IMR-90 (cell line): Measurements from ENCODE around the gene EPN3. TPM values are rescaled to one million over a fixed set of nuclear protein-coding genes. Genes with fewer than 3 reads are reported as not detected.

Source experiments
- ATAC-seq: fragments of 200-7000 bp; cut with Tn5 transposase; 2 replicates; pipeline ENCODE4 v1.9.1; 2020; ENCODE audit warnings: low read depth, mild to moderate bottlenecking, moderate library complexity
- BruUV-seq: library from RNA; stranded (reverse); fragments of 400-500 nt; replicated peaks from 2 replicates; lab custom pipeline; 2021; lab: Mats Ljungman, UMichigan
- CTCF ChIA-PET: fragments of 300-600 bp; formaldehyde crosslinking; extraction: SDS; loops from one replicate; lab custom pipeline; 2021; ENCODE audit warnings: antibody characterized with exemption; lab: Yijun Ruan, JAX
- POLR2A ChIA-PET: fragments of 300-600 bp; sonication (Branson Sonifier 250); formaldehyde crosslinking; loops from one replicate; lab custom pipeline; 2022; ENCODE audit warnings: antibody characterized with exemption; ENCODE audit not compliant: unreplicated experiment; lab: Charles Lee
- DNase-seq: peaks from one replicate; pipeline ENCODE4 v3.0.0; 2013
- H2AFZ ChIP-seq: replicated peaks from 2 replicates; pipeline ENCODE3; 2013; ENCODE audit warnings: low read length, mild to moderate bottlenecking; ENCODE audit not compliant: poor library complexity
- H2AK5ac ChIP-seq: 2 replicates; pipeline ENCODE4 v1.6.1; 2013; ENCODE audit warnings: low read depth, low read length, inconsistent platforms
- H2AK9ac ChIP-seq: replicated peaks from 2 replicates; pipeline ENCODE3; 2013; ENCODE audit warnings: mild to moderate bottlenecking, low read depth, low read length, moderate library complexity; ENCODE audit not compliant: poor library complexity
- H2BK120ac ChIP-seq: 2 replicates; pipeline ENCODE4 v1.6.1; 2013; ENCODE audit warnings: low read depth, low read length, inconsistent platforms
- H2BK15ac ChIP-seq: 3 replicates; pipeline ENCODE4 v1.6.1; 2013; ENCODE audit warnings: low read depth, low read length, inconsistent platforms
- H2BK20ac ChIP-seq: 2 replicates; pipeline ENCODE4 v1.6.1; 2013; ENCODE audit warnings: low read depth, mild to moderate bottlenecking, inconsistent platforms, low read length, moderate library complexity
- H2BK5ac ChIP-seq: 2 replicates; pipeline ENCODE4 v1.6.1; 2013; ENCODE audit warnings: mild to moderate bottlenecking, low read depth, low read length, inconsistent platforms; ENCODE audit not compliant: poor library complexity, severe bottlenecking
- H3K14ac ChIP-seq: replicated peaks from 2 replicates; pipeline ENCODE4 v1.6.1; 2013; ENCODE audit warnings: low read depth, low read length, inconsistent platforms
- H3K18ac ChIP-seq: 2 replicates; pipeline ENCODE4 v1.6.1; 2013; ENCODE audit warnings: low read depth, low read length, control low read depth
- H3K23ac ChIP-seq: 2 replicates; pipeline ENCODE4 v1.6.1; 2013; ENCODE audit warnings: low read depth, low read length, inconsistent platforms
- H3K27ac ChIP-seq: 2 replicates; pipeline ENCODE4 v1.5.1; 2013; ENCODE audit warnings: mild to moderate bottlenecking, control low read depth, low read length; ENCODE audit not compliant: insufficient read depth
- H3K27me3 ChIP-seq: 2 replicates; pipeline ENCODE4 v1.6.1; 2013; ENCODE audit warnings: low read length; ENCODE audit not compliant: control insufficient read depth, insufficient read depth
- H3K36me3 ChIP-seq: 2 replicates; pipeline ENCODE4 v1.6.1; 2013; ENCODE audit warnings: low read length, mixed read lengths; ENCODE audit not compliant: control insufficient read depth, insufficient read depth
- H3K4ac ChIP-seq: 2 replicates; pipeline ENCODE4 v1.6.1; 2013; ENCODE audit warnings: low read depth, low read length, inconsistent platforms
- H3K4me1 ChIP-seq: 2 replicates; pipeline ENCODE4 v1.6.1; 2013; ENCODE audit warnings: low read length, mixed read lengths; ENCODE audit not compliant: control insufficient read depth, insufficient read depth
- H3K4me2 ChIP-seq: 2 replicates; pipeline ENCODE4 v1.6.1; 2013; ENCODE audit warnings: low read depth, mild to moderate bottlenecking, control low read depth, low read length, moderate library complexity
- H3K4me3 ChIP-seq: 2 replicates; pipeline ENCODE4 v1.5.1; 2013; ENCODE audit warnings: low read depth, mild to moderate bottlenecking, control low read depth, low read length, moderate library complexity; ENCODE audit not compliant: insufficient read depth
- H3K56ac ChIP-seq: 2 replicates; pipeline ENCODE4 v1.6.1; 2013; ENCODE audit warnings: low read length, inconsistent platforms; ENCODE audit not compliant: insufficient read depth; ENCODE audit errors: extremely low read depth
- H3K79me1 ChIP-seq, 2 experiments: 2 replicates each; pipeline ENCODE4 v1.6.1; 2013; ENCODE audit warnings: low read length in 2 of 2, inconsistent platforms in 1 of 2, low read depth in 1 of 2
- H3K9ac ChIP-seq: 2 replicates; pipeline ENCODE4 v1.6.1; 2013; ENCODE audit warnings: low read depth, low read length, control low read depth
- H3K9me1 ChIP-seq: 2 replicates; pipeline ENCODE4 v1.6.1; 2013; ENCODE audit warnings: low read length, inconsistent platforms; ENCODE audit not compliant: insufficient read depth
- H3K9me3 ChIP-seq: 2 replicates; pipeline ENCODE4 v1.6.1; 2013; ENCODE audit warnings: low read length; ENCODE audit not compliant: control insufficient read depth, insufficient read depth
- H4K20me1 ChIP-seq: 2 replicates; pipeline ENCODE4 v1.6.1; 2013; ENCODE audit warnings: low read length, inconsistent platforms; ENCODE audit not compliant: insufficient read depth
- H4K5ac ChIP-seq: 2 replicates; pipeline ENCODE4 v1.6.1; 2013; ENCODE audit warnings: mild to moderate bottlenecking, low read depth, low read length, control low read depth
- H4K8ac ChIP-seq, 2 experiments: 2 replicates each; pipeline ENCODE4 v1.6.1; 2013; ENCODE audit warnings: low read depth in 2 of 2, low read length in 2 of 2, control low read depth in 1 of 2, inconsistent platforms in 1 of 2
- H4K91ac ChIP-seq: 2 replicates; pipeline ENCODE4 v1.6.1; 2013; ENCODE audit warnings: low read depth, low read length, inconsistent platforms; ENCODE audit not compliant: insufficient read depth
- CEBPB ChIP-seq: IDR thresholded peaks from 2 replicates; pipeline ENCODE4 v1.6.1; 2012; ENCODE audit warnings: low read depth, low read length, improper control_type of control experiment
- CHD1 ChIP-seq: IDR thresholded peaks from 2 replicates; pipeline ENCODE4 v1.6.1; 2012; ENCODE audit warnings: low read depth, low read length, improper control_type of control experiment
- ELK1 ChIP-seq: fragments of 150-350 bp; IDR thresholded peaks from 2 replicates; pipeline ENCODE4 v1.6.1; 2016; ENCODE audit warnings: low read depth, mild to moderate bottlenecking, low read length, moderate library complexity, borderline replicate concordance
- FOS ChIP-seq: fragments of 150-350 bp; IDR thresholded peaks from 2 replicates; pipeline ENCODE4 v1.6.1; 2016; ENCODE audit warnings: low read depth, low read length
- MAFK ChIP-seq: IDR thresholded peaks from 2 replicates; pipeline ENCODE4 v1.6.1; 2012; ENCODE audit warnings: low read depth, low read length, improper control_type of control experiment
- MXI1 ChIP-seq: IDR thresholded peaks from 2 replicates; pipeline ENCODE4 v1.6.1; 2012; ENCODE audit warnings: low read depth, mild to moderate bottlenecking, low read length, moderate library complexity, borderline replicate concordance
- POLR2A ChIP-seq: IDR thresholded peaks from 2 replicates; pipeline ENCODE4 v1.6.1; 2012; ENCODE audit warnings: mild to moderate bottlenecking, low read depth, low read length
- RAD21 ChIP-seq: IDR thresholded peaks from 2 replicates; pipeline ENCODE4 v1.6.1; 2012; ENCODE audit warnings: low read length, improper control_type of control experiment
- RCOR1 ChIP-seq: IDR thresholded peaks from 2 replicates; pipeline ENCODE4 v1.6.1; 2012; ENCODE audit warnings: mild to moderate bottlenecking, low read length, improper control_type of control experiment; ENCODE audit not compliant: insufficient replicate concordance
- SMC3 ChIP-seq: fragments of 150-350 bp; IDR thresholded peaks from 2 replicates; pipeline ENCODE4 v1.6.1; 2016; ENCODE audit warnings: low read depth, mild to moderate bottlenecking, antibody characterized with exemption, low read length, moderate library complexity
- USF2 ChIP-seq: fragments of 150-350 bp; IDR thresholded peaks from 2 replicates; pipeline ENCODE4 v1.6.1; 2017; ENCODE audit warnings: mild to moderate bottlenecking, antibody characterized with exemption, low read length, low read depth
- WGBS, 2 experiments: methylation state at CpG; one replicate each; pipeline versions ENCODE4 v1.1.5 to v1.1.7; 2013; ENCODE audit warnings: missing lambda C conversion rate in 2 of 2; ENCODE audit not compliant: insufficient read length in 1 of 2; ENCODE audit errors: extremely low coverage in 2 of 2; 5-methylcytosine and 5-hydroxymethylcytosine counted together
- dilution Hi-C: fragments of 300-500 bp; cut with HindIII; formaldehyde crosslinking; loops from one replicate; pipeline ENCODE4 v1.14.3; 2018; ENCODE audit warnings: low sequenced_read_pairs; ENCODE audit not compliant: unreplicated experiment
- in situ Hi-C: fragments of 300-500 bp; cut with MboI; formaldehyde crosslinking; loops from 3 replicates; pipeline ENCODE4 v1.14.3; 2019; ENCODE audit warnings: low sequenced_read_pairs, inconsistent platforms, mixed read lengths
- intact Hi-C: fragments of 100-400 bp; cut with micrococcal nuclease; formaldehyde crosslinking; loops from 2 replicates; pipeline ENCODE4 v1.10.0; 2022
- polyA plus RNA-seq, 3 experiments: library from polyadenylated mRNA; depleted of rRNA; stranded (reverse); fragments of >200 nt; gene quantifications; 2 replicates each; pipeline ENCODE4 v1.2.3, GENCODE V29; 2012; ENCODE audit warnings: low replicate concordance in 1 of 3
- total RNA-seq: library from RNA; depleted of rRNA; stranded (reverse); fragments of >200 nt; gene quantifications from 2 replicates; pipeline ENCODE4 v1.2.3, GENCODE V29; 2012
- TF ChIP-seq, protein P1 (sequence below): conservative IDR thresholded peaks from 2 replicates; pipeline ENCODE4 v1.5.1; 2012; ENCODE audit warnings: mild to moderate bottlenecking, low read depth, low read length, improper control_type of control experiment

EPN3 gene
- total and polyA plus RNA-seq, 2 of the 4 experiments (the other 2 are of a cell fraction) = 0.09 TPM; not detected in 1

GRCh38 chr17:50527949-50528474 lies 4.5 kb upstream of the EPN3 start:
- Histone ChIP-seq H2AFZ (no peak overlapping the region), H3K56ac (no peak overlapping the region), H2BK15ac (no peak overlapping the region), H2BK5ac (no peak overlapping the region), H3K4ac (no peak overlapping the region), H3K23ac (no peak overlapping the region), H2AK5ac (no peak overlapping the region), H3K27ac (no peak overlapping the region), H4K5ac (no peak overlapping the region), H4K91ac (no peak overlapping the region), H4K20me1 (no peaks in the 10 kb centered on the region), H3K18ac (no peak overlapping the region), H4K8ac (no peak overlapping the region), H3K9ac (no peak overlapping the region), H3K79me1 (no peaks in the 10 kb centered on the region), H2BK120ac (no peak overlapping the region), H3K4me3 (no peak overlapping the region), H2BK20ac (no peak overlapping the region), H3K27me3 (peaks cover 64% of the 10 kb centered on the region), H3K14ac (no peak overlapping the region), H3K4me1 (peaks cover 1% of the 10 kb centered on the region; the same call in 1 of the 2 replicates), H2AK9ac (no peak overlapping the region), H3K9me3 (no peaks in the 10 kb centered on the region), H3K4me2 (no peak overlapping the region), H3K36me3 (no peaks in the 10 kb centered on the region), H3K9me1 (no peaks in the 10 kb centered on the region)
- no CpG with 5 or more reads among the region's 4 CpGs for WGBS, 2 experiments
- ATAC-seq (no peak), DNase-seq (no peak)
- intact Hi-C loops = no loop called here
- in situ Hi-C loops = no loop called here
- POLR2A ChIA-PET = no interaction called here
- TF ChIP-seq MXI1 = no peak
- TF ChIP-seq USF2 = no peak
- TF ChIP-seq POLR2A = no peak
- TF ChIP-seq, protein P1, sequence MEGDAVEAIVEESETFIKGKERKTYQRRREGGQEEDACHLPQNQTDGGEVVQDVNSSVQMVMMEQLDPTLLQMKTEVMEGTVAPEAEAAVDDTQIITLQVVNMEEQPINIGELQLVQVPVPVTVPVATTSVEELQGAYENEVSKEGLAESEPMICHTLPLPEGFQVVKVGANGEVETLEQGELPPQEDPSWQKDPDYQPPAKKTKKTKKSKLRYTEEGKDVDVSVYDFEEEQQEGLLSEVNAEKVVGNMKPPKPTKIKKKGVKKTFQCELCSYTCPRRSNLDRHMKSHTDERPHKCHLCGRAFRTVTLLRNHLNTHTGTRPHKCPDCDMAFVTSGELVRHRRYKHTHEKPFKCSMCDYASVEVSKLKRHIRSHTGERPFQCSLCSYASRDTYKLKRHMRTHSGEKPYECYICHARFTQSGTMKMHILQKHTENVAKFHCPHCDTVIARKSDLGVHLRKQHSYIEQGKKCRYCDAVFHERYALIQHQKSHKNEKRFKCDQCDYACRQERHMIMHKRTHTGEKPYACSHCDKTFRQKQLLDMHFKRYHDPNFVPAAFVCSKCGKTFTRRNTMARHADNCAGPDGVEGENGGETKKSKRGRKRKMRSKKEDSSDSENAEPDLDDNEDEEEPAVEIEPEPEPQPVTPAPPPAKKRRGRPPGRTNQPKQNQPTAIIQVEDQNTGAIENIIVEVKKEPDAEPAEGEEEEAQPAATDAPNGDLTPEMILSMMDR = no peak
- TF ChIP-seq SMC3 = no peak
- TF ChIP-seq FOS = no peak
- TF ChIP-seq RCOR1 = no peak
- no peak for TF ChIP-seq CHD1
- no peak for TF ChIP-seq MAFK
- TF ChIP-seq CEBPB = no peak
- no peak for TF ChIP-seq ELK1
- no peak for TF ChIP-seq RAD21
- dilution Hi-C loops = no loop called here
- no TSS peak for BruUV-seq
- CTCF ChIA-PET = no interaction called here
